Chondrocyte (in vitro differentiated cells): ENCODE results near the gene TTC33. TPM values are rescaled to one million over a fixed set of nuclear protein-coding genes. Genes with fewer than 3 reads are reported as not detected.

Experiments
- DNase-seq: peaks from one replicate; pipeline ENCODE4 v3.0.0; 2021; ENCODE audit warnings: mixed read lengths, low spot score
- H3K27ac Mint-ChIP-seq: one replicate; pipeline ENCODE4 v1.8.0; 2021; ENCODE audit warnings: mild to moderate bottlenecking, moderate library complexity, mixed read lengths; ENCODE audit not compliant: unreplicated experiment
- H3K27me3 Mint-ChIP-seq: 2 replicates; pipeline ENCODE4 v1.8.0; 2021; ENCODE audit warnings: low read depth, mixed read lengths
- H3K36me3 Mint-ChIP-seq: 2 replicates; pipeline ENCODE4 v1.8.0; 2021; ENCODE audit warnings: low read depth, mixed read lengths
- H3K4me1 Mint-ChIP-seq: 2 replicates; pipeline ENCODE4 v1.8.0; 2021; ENCODE audit warnings: low read depth, mild to moderate bottlenecking, mixed read lengths
- H3K4me3 Mint-ChIP-seq: one replicate; pipeline ENCODE4 v1.8.0; 2021; ENCODE audit warnings: mild to moderate bottlenecking, moderate library complexity, mixed read lengths; ENCODE audit not compliant: unreplicated experiment
- H3K9me3 Mint-ChIP-seq: 2 replicates; pipeline ENCODE4 v1.8.0; 2021; ENCODE audit warnings: low read depth, mixed read lengths
- CTCF ChIP-seq: fragments of 200-600 bp; sonication (generic); IDR thresholded peaks from 2 replicates; pipeline ENCODE4 v1.5.0; 2021; ENCODE audit warnings: antibody characterized with exemption, mild to moderate bottlenecking, moderate library complexity
- total RNA-seq: library from RNA; stranded (reverse); gene quantifications from 3 replicates; pipeline ENCODE4 v1.2.1, GENCODE V29; 2021

Gene TTC33
- total RNA-seq, 1 donor from 2014 or later, result 14.3 TPM

- Mint-ChIP-seq H3K9me3 (no peaks in the 10 kb centered on the region), H3K27ac (no peak overlapping the region), H3K4me3 (no peak overlapping the region), H3K27me3 (peaks cover 1% of the 10 kb centered on the region), H3K36me3 (no peaks in the 10 kb centered on the region), H3K4me1 (no peaks in the 10 kb centered on the region)
- DNase-seq, result no peak
- no peak for TF ChIP-seq CTCF
Observed at GRCh38 chr5:40511801-40512200, 244.0 kb downstream of the TTC33 start.

- H3K9me3 Mint-ChIP-seq, result no peaks in the 10 kb centered on the region
- no peak overlapping the region for H3K27ac Mint-ChIP-seq
- no peak overlapping the region for H3K4me3 Mint-ChIP-seq
- no peak for DNase-seq
- H3K36me3 Mint-ChIP-seq, result no peaks in the 10 kb centered on the region
- TF ChIP-seq CTCF, result peak; percentile 77
- peaks cover 1% of the 10 kb centered on the region for H3K27me3 Mint-ChIP-seq
- H3K4me1 Mint-ChIP-seq, result no peaks in the 10 kb centered on the region
Observed at GRCh38 chr5:40507095-40507494, 248.7 kb downstream of the TTC33 start.

GRCh38 chr5:40505031-40505430 lies 250.7 kb downstream of the TTC33 start:
- no peak for DNase-seq
- Mint-ChIP-seq H3K27me3 (no peaks in the 10 kb centered on the region), H3K4me1 (no peaks in the 10 kb centered on the region), H3K4me3 (no peak overlapping the region), H3K36me3 (no peaks in the 10 kb centered on the region), H3K27ac (no peak overlapping the region), H3K9me3 (no peaks in the 10 kb centered on the region)
- TF ChIP-seq CTCF, result no peak

- DNase-seq, result no peak
- Mint-ChIP-seq H3K36me3 (no peaks in the 10 kb centered on the region), H3K27ac (no peak overlapping the region), H3K4me3 (no peak overlapping the region), H3K4me1 (no peaks in the 10 kb centered on the region), H3K9me3 (no peaks in the 10 kb centered on the region), H3K27me3 (no peaks in the 10 kb centered on the region)
- no peak for TF ChIP-seq CTCF
Observed at GRCh38 chr5:40503439-40503838, 252.3 kb downstream of the TTC33 start.

- DNase-seq, result no peak
- no peak overlapping the region for H3K4me3 Mint-ChIP-seq
- H3K36me3 Mint-ChIP-seq, result no peaks in the 10 kb centered on the region
- no peaks in the 10 kb centered on the region for H3K9me3 Mint-ChIP-seq
- no peak for TF ChIP-seq CTCF
- H3K4me1 Mint-ChIP-seq, result peaks cover 1% of the 10 kb centered on the region
- no peaks in the 10 kb centered on the region for H3K27me3 Mint-ChIP-seq
- no peak overlapping the region for H3K27ac Mint-ChIP-seq
Observed at GRCh38 chr5:40502736-40503135, 253.0 kb downstream of the TTC33 start.
